GM06990 (cell line): ENCODE results near the gene ANKRD7.

Source experiments
- DNase-seq: peaks from one replicate; pipeline ENCODE4 v3.0.0-alpha.2; 2011; ENCODE audit not compliant: insufficient read length; ENCODE audit errors: extremely low read depth
- H3K27me3 ChIP-seq: replicated peaks from 2 replicates; pipeline ENCODE4 v1.6.0; 2011; ENCODE audit warnings: low read length; ENCODE audit not compliant: control insufficient read depth, insufficient read depth
- H3K36me3 ChIP-seq: 2 replicates; pipeline ENCODE4 v1.5.1; 2011; ENCODE audit warnings: low read length; ENCODE audit not compliant: control insufficient read depth, insufficient read depth
- H3K4me3 ChIP-seq: replicated peaks from 2 replicates; pipeline ENCODE4 v1.5.1; 2011; ENCODE audit warnings: low read depth, mild to moderate bottlenecking, control low read depth, low read length
- TF ChIP-seq, protein P1 (sequence below): IDR thresholded peaks from 2 replicates; pipeline ENCODE4 v1.5.1; 2011; ENCODE audit warnings: low read length, control low read depth, mild to moderate bottlenecking, inconsistent platforms; ENCODE audit not compliant: insufficient read depth, poor library complexity, severe bottlenecking

ANKRD7 gene, protein sequence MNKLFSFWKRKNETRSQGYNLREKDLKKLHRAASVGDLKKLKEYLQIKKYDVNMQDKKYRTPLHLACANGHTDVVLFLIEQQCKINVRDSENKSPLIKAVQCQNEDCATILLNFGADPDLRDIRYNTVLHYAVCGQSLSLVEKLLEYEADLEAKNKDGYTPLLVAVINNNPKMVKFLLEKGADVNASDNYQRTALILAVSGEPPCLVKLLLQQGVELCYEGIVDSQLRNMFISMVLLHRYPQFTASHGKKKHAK

DNA sequence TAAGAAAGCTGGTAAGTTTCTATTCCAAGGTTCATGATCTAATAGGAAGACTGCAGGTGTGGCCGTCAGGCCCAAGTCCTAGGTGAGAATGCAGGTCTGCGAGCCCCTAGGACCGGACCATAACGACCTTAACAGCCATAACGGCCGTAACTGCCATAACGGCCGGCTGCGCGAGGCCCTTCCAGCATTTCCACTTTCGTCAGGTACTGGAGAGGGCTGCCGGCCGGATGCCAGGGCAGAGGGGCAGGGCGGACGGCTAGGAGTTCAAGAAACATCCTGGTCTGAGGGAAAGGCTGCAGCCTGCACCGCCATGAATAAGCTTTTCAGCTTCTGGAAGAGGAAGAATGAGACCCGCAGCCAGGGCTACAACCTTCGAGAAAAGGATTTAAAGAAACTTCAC lies at the start of gene ANKRD7:
ANKRD7 (plus strand) TSS at position 184 of the 400 bp plus-strand sequence; CDS start at position 311, 127 bp downstream.
- no peak within 1 kb of the TSS for H3K4me3 ChIP-seq
- DNase-seq = no peak
- H3K27me3 ChIP-seq = no peaks in the 10 kb centered on the region
- no peaks in the 10 kb centered on the region for H3K36me3 ChIP-seq
- TF ChIP-seq, protein P1, sequence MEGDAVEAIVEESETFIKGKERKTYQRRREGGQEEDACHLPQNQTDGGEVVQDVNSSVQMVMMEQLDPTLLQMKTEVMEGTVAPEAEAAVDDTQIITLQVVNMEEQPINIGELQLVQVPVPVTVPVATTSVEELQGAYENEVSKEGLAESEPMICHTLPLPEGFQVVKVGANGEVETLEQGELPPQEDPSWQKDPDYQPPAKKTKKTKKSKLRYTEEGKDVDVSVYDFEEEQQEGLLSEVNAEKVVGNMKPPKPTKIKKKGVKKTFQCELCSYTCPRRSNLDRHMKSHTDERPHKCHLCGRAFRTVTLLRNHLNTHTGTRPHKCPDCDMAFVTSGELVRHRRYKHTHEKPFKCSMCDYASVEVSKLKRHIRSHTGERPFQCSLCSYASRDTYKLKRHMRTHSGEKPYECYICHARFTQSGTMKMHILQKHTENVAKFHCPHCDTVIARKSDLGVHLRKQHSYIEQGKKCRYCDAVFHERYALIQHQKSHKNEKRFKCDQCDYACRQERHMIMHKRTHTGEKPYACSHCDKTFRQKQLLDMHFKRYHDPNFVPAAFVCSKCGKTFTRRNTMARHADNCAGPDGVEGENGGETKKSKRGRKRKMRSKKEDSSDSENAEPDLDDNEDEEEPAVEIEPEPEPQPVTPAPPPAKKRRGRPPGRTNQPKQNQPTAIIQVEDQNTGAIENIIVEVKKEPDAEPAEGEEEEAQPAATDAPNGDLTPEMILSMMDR = no peak

DNA sequence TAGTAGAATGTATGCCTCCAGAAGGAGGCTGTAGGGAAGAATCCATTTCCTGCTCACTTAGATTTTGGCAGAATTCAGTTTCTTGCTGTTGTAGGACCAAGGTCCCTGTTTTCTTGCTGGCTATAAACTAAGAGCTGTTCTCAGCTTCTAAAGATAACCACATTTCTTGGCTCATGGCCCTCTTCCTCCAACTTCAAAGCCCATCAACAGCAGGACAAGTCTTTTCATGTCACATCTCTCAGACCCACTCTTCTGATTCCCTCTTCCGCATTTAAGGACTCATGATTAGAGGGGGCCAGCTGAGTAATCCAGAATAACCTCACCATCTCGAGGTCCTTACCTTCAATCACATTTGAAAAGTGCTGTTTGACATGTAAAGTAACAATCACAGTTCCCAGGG lies 48.8 kb upstream of the ANKRD7 start:
- no peak for DNase-seq
- Histone ChIP-seq H3K27me3 (no peaks in the 10 kb centered on the region), H3K36me3 (no peaks in the 10 kb centered on the region), H3K4me3 (no peak overlapping the region)
- TF ChIP-seq, protein P1 = no peak

DNA sequence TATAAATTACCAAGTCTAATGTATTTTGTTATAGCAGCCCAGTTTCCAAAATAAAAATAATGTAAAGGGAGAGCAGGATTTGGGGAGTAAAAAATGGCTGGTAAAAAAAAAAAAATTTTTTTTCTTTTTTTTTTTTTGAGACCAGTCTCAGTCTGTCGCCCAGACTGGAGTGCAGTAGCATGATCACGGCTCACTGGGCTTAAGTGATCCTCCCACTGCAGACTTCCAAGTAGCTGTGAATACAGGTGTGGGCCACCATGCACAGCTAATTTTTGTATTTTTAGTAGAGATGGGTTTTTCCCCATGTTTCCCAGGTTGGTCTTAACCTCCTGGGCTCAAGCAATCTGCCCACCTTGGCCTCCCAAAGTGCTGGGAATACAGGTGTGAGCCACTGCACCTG lies 45.3 kb upstream of the ANKRD7 start:
- no peak overlapping the region for H3K4me3 ChIP-seq
- H3K36me3 ChIP-seq = no peaks in the 10 kb centered on the region
- DNase-seq = no peak
- TF ChIP-seq, protein P1 = no peak
- H3K27me3 ChIP-seq = no peaks in the 10 kb centered on the region

DNA sequence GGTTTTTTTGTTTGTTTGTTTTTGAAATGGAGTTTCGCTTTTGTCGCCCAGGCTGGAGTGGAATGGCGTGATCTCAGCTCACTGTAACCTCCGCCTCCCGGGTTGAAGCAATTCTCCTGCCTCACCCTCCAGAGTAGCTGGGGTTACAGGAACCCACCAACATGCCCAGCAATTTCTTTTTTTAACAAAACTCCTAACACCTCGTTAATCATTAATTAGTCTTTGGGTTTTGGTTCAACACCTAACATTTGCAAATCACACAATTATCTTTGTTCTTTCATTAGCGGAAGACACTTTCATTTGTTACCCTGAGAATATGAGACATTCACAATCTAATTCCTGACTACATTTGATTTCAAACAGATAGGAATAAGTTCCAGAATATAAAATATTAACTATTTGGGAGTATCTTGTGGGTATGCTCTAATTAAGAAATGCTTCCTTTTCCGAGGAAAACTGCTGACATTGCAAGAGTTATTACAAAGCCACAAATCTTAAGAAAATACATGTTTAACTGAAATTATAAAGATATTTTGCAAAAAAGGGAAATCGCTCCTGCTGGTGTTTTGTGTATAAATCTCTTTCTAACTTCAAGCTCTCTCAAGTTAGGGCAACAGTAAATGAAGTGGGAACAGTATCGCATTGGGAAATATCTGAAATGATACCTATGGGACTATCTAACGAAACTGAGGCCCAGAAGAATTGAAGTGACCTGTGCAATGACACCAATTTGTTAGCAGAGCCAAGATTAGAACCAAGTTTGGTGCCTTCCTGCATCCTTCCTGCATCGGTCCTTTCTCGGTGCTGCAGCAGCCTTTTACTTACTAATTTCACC lies 41.7 kb upstream of the ANKRD7 start:
- TF ChIP-seq, protein P1 = no peak
- DNase-seq = peak; percentile 7
- Histone ChIP-seq H3K27me3 (no peaks in the 10 kb centered on the region), H3K36me3 (no peaks in the 10 kb centered on the region; the same call in none of the 2 replicates), H3K4me3 (peak overlapping the region; percentile 98)

DNA sequence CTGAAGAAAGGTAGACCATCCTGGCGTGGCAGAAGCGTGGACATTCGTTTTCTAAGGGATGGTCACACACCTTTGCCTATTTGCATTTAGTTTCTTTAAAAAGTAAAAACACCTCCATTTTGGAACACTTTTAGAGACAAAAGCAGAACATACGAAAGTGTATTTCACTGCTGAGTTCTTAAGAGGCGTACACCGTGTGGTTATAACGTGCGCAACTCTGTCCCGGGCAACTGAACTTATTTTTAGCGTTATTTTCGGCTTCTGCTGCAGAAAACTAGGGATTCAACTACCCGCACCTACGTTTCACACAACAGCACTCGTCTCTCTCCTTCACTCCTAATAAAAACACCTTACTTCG lies 41.1 kb upstream of the ANKRD7 start:
- TF ChIP-seq, protein P1 = no peak
- no peaks in the 10 kb centered on the region; the same call in none of the 2 replicates for H3K36me3 ChIP-seq
- H3K27me3 ChIP-seq = no peaks in the 10 kb centered on the region
- peak; percentile 16 for DNase-seq
- peak overlapping the region; percentile 98 for H3K4me3 ChIP-seq
